C1 segment of cervical spinal cord (tissue), 14 donors: ENCODE measurements around the gene BAZ1B.
"Not testable (repeated sequence)": the region's sequence is repeated elsewhere in the genome, so short reads cannot be mapped to it uniquely, and the experiment has no call there.

Source experiments
- DNase-seq, 14 donors: peaks; one replicate each; lab custom pipeline; 2025; lab: John Stamatoyannopoulos, UW

Gene BAZ1B

GRCh38 chr7:73522105-73522872 is at the start of gene BAZ1B:
Gene BAZ1B, minus strand, starts transcription at chr7:73522293. Its CDS starts 360 bp downstream, at chr7:73521933.
- peak; percentile 88 to 99 (median 97) for DNase-seq

DNA sequence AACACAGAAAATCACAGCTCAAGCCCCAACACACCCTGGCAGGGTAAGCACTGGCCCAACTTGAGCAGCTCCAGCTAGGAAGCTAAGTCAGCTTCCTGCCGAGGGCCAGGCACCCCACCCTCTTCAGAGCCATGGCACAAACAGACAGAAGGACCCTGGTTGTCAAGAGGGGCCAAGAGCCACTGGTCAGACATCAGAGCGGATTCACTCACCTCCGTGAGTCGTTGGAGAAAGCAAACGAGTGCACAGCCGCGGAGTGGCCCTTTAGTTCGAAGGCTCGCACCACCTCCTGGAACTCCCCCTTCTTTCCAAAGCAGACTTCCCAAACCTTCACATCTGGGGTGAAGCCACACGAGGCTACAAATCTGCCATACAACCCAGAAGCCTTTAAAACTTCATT is 48.9 kb upstream of the BAZ1B start:
- DNase-seq = no peak

- DNase-seq = no peak
Observed at GRCh38 chr7:73570521-73570920, 48.4 kb upstream of the BAZ1B start.

DNA sequence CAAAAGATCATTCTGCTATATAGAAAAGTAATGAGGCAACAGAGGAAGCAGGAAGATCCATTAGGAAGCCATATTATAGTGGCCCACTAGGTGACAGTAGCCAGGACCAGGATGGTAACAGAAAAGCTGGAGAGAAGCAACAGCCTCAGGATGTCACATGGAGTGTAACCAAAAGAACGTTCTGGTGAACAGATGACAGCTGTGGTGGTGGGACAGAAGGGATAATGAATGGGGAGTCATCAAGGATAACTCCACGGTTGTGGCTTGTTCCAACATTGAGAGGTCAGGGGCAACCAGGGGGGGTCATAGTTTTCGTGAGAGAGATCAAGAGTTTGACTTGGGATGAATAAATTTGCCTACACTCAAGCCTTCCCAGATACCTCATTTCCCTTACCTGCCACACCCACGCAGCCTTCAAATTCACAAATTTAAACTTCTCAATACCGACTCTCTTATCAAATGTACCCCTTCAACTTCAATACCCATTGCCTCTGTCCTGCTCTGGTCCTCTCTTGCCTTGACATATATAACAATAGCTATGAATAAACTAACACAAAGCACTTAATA is 47.0 kb upstream of the BAZ1B start:
- no peak for DNase-seq

DNA sequence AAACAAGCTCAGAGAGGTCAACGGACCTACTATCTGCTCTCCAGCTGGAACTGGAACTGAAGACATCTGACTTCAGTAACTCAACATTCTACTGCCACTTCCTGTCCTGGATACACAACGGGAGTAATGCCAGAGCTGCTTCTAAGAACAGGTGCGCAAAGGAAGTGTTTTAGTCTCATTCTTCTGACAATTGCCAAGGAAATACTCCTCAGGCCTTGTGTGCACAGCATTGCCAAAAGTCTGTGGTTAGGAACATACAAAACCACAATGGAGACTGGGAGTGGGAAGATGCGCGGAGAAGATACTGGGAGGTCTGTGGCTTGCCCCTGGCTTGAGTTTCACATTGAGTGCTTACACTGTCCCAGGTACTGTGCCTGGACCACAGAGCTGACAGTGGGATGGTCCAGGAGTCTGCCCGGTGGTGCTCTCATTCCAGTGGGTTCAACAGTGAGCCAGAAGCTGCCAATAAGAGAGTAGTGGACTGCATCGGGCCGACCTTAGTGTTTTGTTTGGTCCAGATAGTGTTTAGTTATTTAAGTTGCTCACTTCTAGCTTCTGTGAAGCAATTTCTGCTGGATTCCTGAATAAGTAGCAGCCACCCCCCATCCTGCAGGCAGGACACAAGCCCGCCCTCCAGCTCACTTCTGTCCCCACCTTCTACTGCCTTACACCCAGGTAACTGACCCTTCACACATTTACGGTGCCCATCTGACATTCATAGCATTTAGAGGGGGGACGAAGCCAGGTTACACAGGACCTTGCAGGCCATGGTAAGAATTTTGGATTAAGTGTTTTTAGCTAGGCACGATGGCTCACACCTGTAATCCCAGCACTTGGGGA is 46.0 kb upstream of the BAZ1B start:
- no peak for DNase-seq

DNA sequence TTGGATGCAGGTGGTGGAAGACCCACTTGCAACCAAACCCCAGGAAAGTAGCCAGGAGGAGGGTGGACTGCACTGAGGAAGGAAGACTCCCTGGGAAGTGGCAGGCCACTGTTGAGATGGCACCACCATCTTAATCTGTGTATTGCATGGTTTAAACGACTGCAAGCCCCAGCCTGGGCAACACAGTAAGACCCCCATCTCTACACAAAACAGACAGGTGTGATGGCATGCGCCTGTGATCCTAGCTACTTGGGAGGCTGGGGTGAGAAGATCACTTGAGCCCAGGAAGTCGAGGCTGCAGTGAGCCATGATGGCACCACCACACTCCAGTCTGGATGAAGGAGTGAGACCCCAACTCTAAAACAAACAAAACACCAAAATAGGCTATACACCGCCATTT is 45.0 kb upstream of the BAZ1B start:
- DNase-seq = no peak

GRCh38 chr7:73566431-73566830 is 44.3 kb upstream of the BAZ1B start:
- not testable (repeated sequence) for DNase-seq

DNA sequence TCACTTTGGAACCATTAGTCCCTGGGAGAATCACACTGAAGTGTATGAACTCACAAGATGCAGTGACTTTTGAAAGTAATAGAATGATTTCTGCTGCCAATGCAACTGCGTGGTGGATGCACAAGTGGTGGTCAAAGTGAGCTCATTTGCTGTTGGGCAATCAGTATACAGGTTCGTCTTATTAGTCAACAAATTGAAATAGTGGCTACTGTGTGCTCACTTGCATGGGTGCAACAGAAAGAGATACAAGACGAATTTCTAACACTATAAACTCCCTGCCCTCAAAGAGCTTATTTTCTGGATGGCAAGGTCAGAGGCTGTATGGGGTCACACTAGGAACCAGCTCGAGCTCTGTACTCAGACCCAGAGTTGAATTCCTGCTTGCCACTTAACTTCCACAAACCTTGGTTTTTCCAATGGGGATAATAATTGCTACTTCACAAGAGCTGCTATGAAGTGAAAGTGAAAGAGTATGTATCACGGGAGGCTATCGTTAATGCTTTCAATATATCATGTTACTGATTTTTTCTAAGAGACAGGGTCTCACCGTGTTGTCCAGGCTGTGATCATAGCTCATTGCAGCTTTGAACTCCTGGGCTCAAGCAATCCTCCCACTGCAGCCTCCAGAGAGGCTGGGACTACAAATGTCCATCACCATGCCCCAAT is 43.7 kb upstream of the BAZ1B start:
- DNase-seq = no peak

GRCh38 chr7:73560109-73560835 is 38.2 kb upstream of the BAZ1B start:
- DNase-seq = peak in 1 of 14 donors; percentile 10

GRCh38 chr7:73557397-73558257 is 35.5 kb upstream of the BAZ1B start, which contains the start of gene BCL7B:
Gene BCL7B, minus strand, starts transcription at chr7:73557690. Its CDS starts 112 bp downstream, at chr7:73557578.
- DNase-seq = peak in 13 of 14 donors; percentile 1 to 87 (median 72)

- peak; percentile 52 to 94 (median 86) for DNase-seq
Observed at GRCh38 chr7:73557108-73557396, 35.0 kb upstream of the BAZ1B start.

DNA sequence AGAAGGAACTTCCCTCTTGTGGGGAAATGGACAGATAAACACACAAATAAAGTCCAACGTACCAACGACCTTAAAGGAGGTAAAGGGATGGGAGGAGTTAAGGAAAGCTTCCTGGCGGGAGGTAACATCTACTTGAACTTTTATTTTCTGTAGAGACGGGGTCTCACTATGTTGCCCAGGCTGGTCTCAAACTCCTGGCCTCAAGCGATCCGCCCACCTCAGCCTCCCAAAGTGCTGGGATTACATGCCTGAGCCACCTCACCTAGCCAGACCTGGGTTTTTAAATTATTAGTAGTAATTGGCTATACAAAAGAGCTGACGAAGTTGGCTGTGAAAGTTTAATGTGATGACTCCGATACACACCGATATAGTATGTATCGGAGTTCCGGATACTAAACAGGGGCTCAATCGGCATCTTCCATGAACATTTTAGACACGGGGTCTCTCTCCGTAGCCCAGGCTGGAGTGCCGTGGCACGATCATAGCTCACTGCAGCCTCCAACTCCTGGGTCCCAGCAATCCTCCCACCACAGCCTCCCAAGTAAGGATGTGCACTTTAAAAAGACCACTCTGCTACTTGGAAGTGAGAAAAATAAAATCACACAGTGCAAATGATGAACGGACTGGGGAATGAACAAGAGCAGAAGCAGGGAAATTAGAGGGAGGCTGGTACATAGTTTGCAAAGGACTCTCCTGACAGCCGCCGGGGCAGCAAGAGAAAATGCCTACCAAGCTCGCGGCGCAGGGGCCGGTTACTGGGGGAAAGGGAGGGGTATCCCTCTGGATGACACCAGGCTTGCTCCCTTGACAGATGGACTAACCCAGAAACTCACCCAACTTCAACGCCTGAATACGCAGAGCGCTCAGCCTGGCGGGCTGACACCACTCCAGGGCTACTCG is 34.4 kb upstream of the BAZ1B start:
- no peak for DNase-seq

DNA sequence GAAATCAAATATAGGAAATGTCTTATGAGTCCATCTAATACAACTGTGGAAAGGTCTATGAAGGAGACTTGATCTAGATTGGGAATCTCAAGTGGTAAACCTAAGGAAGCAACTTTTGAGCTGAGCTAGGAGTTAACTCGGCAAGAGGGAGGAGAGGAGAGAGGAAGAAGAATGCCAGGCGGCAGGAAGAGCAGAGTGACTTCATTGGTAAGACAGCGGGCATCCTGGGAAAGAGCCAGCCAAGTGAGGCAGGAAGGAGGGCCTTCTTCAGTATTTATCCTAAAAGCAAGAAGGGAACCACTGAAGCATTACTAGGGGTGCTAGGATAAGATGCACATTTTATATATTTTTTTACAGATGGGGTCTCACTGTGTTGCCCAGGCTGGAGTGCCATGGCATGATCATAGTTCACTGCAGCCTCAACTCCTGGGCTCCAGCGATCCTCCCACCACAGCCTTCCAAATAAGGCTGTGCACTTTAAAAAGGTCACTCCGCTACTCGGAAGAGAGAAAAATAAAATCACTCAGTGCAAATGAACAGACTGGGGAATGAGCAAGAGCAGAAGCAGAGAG is 33.4 kb upstream of the BAZ1B start:
- no peak for DNase-seq

DNA sequence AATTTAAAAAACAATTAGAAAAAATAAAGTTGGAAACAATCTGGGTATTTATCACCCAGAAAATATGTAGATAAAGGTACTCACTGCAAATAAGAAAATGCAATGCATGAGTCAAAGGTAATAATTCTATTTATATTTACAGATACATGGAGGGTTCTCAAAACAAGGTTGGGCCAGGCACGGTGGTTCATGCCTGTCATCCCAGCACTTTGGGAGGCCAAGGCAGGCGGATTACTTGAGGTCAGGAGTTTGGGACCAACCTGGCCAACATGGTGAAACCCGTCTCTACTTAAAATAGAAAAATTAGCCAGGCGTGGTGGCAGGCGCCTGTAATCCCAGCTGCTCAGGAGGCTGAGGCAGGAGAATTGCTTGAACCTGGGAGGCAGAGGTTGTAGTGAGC is 28.0 kb upstream of the BAZ1B start:
- DNase-seq = not testable (repeated sequence)

DNA sequence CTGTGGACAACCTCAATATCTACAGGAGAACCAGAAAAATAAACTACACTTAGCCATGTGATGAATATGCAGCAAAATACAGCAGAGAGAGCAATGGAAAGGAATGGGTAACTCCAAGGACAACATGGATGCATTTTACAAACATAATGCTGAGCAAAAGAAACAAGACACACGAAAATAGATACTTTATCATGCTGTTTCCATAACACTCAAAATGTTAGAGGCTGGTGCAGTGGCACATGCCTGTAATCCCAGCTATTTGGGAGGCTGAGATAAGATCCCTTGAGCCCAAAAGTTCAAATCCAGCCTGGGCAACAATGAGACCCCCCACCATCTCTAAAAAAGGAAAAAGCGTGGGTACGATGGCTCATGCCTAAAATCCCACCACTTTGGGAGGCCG is 27.1 kb upstream of the BAZ1B start:
- DNase-seq = no peak

DNA sequence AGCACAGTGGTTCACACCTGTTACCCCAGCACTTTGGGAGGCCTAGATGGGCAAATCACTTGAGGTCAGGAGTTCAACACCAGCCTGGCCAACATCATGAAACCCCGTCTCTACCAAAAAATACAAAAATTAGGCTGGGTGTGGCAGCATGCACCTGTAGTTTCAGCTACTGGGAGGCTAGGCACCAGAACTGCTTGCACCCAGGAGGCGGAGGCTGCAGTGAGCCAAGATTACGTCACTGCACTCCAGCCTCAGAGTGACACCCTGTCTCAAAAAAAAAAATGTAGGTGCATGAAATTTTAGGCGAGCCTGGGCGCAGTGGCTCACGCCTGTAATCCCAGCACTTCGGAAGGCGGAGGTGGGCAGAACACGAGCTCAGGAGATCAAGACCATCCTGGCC is 25.7 kb upstream of the BAZ1B start:
- no peak for DNase-seq

- DNase-seq = no peak
Observed at GRCh38 chr7:73544678-73545077, 22.6 kb upstream of the BAZ1B start.

DNA sequence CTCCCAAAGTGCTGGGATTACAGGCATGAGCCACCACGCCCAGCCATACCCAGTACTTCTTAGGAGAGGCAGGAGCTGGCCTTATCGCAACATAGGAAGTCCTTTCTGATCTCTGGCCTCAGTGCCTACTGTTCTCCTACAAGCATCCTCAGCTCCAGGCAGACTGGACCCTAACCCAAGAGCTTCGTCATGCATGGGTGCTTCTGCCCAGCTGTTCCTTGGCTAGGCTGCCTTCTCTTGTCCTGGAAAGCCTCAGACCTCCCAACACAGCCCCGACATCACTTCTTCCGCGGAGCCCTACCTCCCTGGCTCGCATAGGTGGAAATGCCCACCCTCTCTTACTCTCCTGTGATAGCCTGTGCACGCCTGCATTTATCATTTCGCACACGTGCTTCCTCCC is 19.6 kb upstream of the BAZ1B start:
- no peak for DNase-seq

DNA sequence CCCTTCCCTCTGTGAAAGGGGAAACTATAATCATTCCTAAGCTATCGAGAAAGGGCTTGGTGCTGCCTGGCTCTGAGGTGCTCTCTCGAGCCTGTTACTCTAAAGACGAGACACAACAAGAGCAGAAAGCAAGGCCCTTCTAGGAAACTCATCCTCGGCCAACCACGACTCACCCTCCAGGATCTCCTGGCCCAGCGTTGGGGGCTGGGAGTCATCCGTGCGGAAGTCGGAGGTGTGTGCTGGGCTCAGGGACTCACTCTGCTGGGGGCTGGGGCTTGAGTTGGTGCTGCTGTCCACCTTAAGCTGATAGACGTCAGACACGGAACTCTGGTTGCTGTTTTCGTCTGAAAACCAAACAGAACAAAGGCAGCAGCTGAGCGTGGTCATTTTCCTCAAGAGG is 17.6 kb upstream of the BAZ1B start:
- no peak for DNase-seq
